ENCODE data around the gene MYF5. TPM values are rescaled to one million over a fixed set of nuclear protein-coding genes. Genes with fewer than 3 reads are reported as not detected.

The MYF5 gene
- total RNA-seq, 2 donors from 2014 or later, result not detected

DNA sequence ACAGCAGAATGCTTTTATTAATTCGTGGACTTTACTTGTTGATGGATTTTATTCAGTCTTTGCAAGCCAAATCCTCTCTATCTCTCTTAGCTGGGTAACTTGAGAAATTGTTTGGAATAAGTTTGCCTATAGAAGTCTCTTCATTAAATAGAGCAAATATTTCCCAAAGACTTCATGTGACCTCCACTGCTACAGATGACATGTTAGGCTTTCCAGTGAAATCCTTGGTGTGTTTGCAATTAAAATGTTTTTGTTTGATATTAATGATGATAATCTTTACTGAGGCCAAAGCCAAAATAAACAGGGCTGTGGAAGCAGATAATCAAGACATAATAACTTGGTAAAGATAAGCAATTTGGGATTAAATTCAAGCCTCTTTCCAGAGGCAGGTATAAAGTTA lies 4.8 kb upstream of the MYF5 start:
- ATAC-seq (ENCODE audit: insufficient number of reproducible peaks, low FRiP score, low read depth) (no peak), DNase-seq (ENCODE audit: low spot score) (no peak)
- Histone ChIP-seq H3K27ac (no peak overlapping the region), H3K36me3 (no peaks in the 10 kb centered on the region), H3K4me1 (ENCODE audit: control insufficient read depth in 1 of 2, low read depth in 2 of 2) (no peaks in the 10 kb centered on the region), H3K4me3 (no peak overlapping the region), H3K27me3 (replicated peaks; ENCODE audit: insufficient read depth) (no peaks in the 10 kb centered on the region), H3K9me3 (no peaks in the 10 kb centered on the region)
- TF ChIP-seq, protein P1, sequence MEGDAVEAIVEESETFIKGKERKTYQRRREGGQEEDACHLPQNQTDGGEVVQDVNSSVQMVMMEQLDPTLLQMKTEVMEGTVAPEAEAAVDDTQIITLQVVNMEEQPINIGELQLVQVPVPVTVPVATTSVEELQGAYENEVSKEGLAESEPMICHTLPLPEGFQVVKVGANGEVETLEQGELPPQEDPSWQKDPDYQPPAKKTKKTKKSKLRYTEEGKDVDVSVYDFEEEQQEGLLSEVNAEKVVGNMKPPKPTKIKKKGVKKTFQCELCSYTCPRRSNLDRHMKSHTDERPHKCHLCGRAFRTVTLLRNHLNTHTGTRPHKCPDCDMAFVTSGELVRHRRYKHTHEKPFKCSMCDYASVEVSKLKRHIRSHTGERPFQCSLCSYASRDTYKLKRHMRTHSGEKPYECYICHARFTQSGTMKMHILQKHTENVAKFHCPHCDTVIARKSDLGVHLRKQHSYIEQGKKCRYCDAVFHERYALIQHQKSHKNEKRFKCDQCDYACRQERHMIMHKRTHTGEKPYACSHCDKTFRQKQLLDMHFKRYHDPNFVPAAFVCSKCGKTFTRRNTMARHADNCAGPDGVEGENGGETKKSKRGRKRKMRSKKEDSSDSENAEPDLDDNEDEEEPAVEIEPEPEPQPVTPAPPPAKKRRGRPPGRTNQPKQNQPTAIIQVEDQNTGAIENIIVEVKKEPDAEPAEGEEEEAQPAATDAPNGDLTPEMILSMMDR (IDR thresholded peaks at IDR 0.05), result no peak

DNA sequence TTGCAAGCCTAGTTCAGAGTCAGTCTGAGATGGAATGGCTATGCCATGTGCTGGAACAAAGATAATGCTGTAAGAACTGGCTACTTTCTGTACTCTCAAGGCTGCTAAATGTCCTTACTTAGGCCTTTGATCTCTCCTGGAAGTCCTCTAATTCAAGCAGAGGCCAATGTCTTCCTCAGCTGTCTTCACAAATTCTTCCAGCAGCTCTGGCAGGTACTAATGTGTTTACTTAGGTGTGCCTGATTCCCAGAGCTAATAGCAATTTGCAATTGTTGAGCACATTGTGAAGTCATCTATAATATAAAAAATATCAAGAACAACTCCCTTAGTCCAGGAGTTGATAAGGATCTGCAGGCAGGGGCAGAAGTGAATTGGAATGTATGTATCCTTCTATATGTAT lies 3.8 kb upstream of the MYF5 start:
- no peak for DNase-seq (ENCODE audit: low spot score)
- H3K9me3 ChIP-seq, result no peaks in the 10 kb centered on the region
- H3K27ac ChIP-seq, result no peak overlapping the region
- no peak overlapping the region for H3K4me3 ChIP-seq
- no peaks in the 10 kb centered on the region for H3K27me3 ChIP-seq (replicated peaks; ENCODE audit: insufficient read depth)
- ATAC-seq (ENCODE audit: insufficient number of reproducible peaks, low FRiP score, low read depth), result no peak
- no peaks in the 10 kb centered on the region for H3K36me3 ChIP-seq
- TF ChIP-seq, protein P1 (IDR thresholded peaks at IDR 0.05), result no peak
- no peaks in the 10 kb centered on the region for H3K4me1 ChIP-seq (ENCODE audit: control insufficient read depth in 1 of 2, low read depth in 2 of 2)

DNA sequence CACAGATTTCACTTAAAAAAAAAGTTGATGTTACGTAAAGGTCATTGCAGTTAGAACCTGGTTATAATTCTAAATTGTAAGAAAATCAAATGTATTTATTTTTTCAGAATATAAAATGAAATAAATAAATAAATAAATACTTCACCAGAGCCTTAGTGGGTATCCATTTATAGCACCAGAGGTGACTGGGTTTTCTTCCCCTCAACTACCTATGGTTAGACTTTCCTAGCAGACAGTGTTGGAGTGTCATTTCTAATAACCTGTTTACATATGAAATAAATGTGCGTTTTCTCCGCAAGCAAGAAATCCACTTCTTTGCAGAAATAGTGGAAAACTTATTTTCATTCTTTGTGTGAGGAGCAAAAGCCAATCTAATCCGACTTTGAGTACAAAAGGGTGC lies 3.3 kb upstream of the MYF5 start:
- H3K27me3 ChIP-seq (replicated peaks; ENCODE audit: insufficient read depth), result no peaks in the 10 kb centered on the region
- H3K4me3 ChIP-seq, result peak overlapping the region; percentile 51

DNA sequence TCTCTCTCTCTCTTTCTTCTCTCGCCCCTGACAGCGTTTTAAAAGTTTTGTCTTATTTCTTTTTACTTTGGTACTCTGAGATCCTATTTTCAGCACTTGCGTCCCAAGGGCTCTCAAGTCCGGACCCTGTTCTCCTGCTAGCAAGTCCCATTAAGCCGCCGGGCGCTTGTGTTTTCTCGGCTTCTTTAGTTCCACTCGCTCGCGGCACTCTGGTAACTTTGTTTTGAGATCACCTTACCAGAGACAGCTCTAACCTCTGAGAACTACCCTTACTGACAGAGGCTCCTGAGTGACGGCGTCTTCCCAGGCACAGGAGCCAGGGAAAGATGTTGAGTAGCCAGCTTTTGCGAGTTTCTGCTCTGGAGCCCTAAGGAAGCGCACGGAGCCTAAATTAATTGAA lies 2.7 kb upstream of the MYF5 start:
- TF ChIP-seq, protein P1 (IDR thresholded peaks at IDR 0.05), result no peak
- ATAC-seq (ENCODE audit: insufficient number of reproducible peaks, low FRiP score, low read depth) (no peak), DNase-seq (ENCODE audit: low spot score) (no peak)
- Histone ChIP-seq H3K27me3 (replicated peaks; ENCODE audit: insufficient read depth) (no peaks in the 10 kb centered on the region), H3K36me3 (no peaks in the 10 kb centered on the region), H3K27ac (no peak overlapping the region), H3K9me3 (no peaks in the 10 kb centered on the region), H3K4me3 (peak overlapping the region; percentile 51), H3K4me1 (ENCODE audit: control insufficient read depth in 1 of 2, low read depth in 2 of 2) (no peaks in the 10 kb centered on the region)

More for the DNA sequence above, 3.3 kb upstream of the MYF5 start:
- no peaks in the 10 kb centered on the region for H3K4me1 ChIP-seq (ENCODE audit: control insufficient read depth in 1 of 2, low read depth in 2 of 2)
- H3K36me3 ChIP-seq, result no peaks in the 10 kb centered on the region
- H3K27ac ChIP-seq, result no peak overlapping the region
- no peaks in the 10 kb centered on the region for H3K9me3 ChIP-seq
- ATAC-seq (ENCODE audit: insufficient number of reproducible peaks, low FRiP score, low read depth), result no peak
- TF ChIP-seq, protein P1 (IDR thresholded peaks at IDR 0.05), result no peak
- DNase-seq (ENCODE audit: low spot score), result no peak

DNA sequence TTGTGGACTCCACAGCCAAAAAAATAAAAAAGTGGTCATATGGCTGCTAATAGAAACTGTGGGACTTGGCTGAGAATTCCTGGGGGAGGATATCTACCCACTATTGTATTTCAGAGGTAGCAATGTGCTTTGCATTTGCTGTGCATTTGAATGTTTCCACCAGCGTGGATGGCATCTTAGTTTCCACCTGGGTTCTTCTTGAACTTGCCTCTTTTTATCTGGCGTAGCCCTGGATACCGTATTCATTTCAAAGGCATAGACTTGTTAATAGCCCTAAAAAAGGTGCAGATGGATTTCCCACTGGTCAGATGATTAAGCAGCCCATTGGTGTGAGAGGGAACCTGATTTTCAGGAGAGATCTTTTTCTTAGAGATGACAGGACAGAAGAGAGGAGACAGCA lies 1.9 kb upstream of the MYF5 start:
- H3K4me3 ChIP-seq, result no peak overlapping the region
- no peaks in the 10 kb centered on the region for H3K4me1 ChIP-seq (ENCODE audit: control insufficient read depth in 1 of 2, low read depth in 2 of 2)
- no peak overlapping the region for H3K27ac ChIP-seq
- TF ChIP-seq, protein P1 (IDR thresholded peaks at IDR 0.05), result no peak
- no peaks in the 10 kb centered on the region for H3K9me3 ChIP-seq
- no peak for DNase-seq (ENCODE audit: low spot score)
- no peaks in the 10 kb centered on the region for H3K36me3 ChIP-seq
- H3K27me3 ChIP-seq (replicated peaks; ENCODE audit: insufficient read depth), result no peaks in the 10 kb centered on the region
- no peak for ATAC-seq (ENCODE audit: insufficient number of reproducible peaks, low FRiP score, low read depth)

Data from thoracic aorta (tissue), 2 donors.